Cardiac muscle cell (in vitro differentiated cells and primary cell): ENCODE results near the gene AVL9. TPM values are rescaled to one million over a fixed set of nuclear protein-coding genes. Genes with fewer than 3 reads are reported as not detected.
"Not testable (repeated sequence)": the region's sequence is repeated elsewhere in the genome, so short reads cannot be mapped to it uniquely, and the experiment has no call there.

ENCODE experiments used
- DNase-seq, 2 donors: peaks; one replicate each; pipeline versions ENCODE4 v3.0.0 to v3.0.0-alpha.2; 2010 to 2017; ENCODE audit warnings: low read depth in 1 of 2, low spot score in 1 of 2
- H3K27ac ChIP-seq: fragments of 200-600 bp; sonication (generic); 2 replicates; pipeline ENCODE4 v1.5.1; 2016
- H3K27me3 ChIP-seq: fragments of 200-600 bp; sonication (generic); 2 replicates; pipeline ENCODE4 v1.6.0; 2016; ENCODE audit warnings: control low read depth
- H3K36me3 ChIP-seq: fragments of 200-600 bp; sonication (generic); 2 replicates; pipeline ENCODE4 v1.5.1; 2016; ENCODE audit warnings: control low read depth
- H3K4me1 ChIP-seq: fragments of 200-600 bp; sonication (generic); 2 replicates; pipeline ENCODE4 v1.8.1; 2017; ENCODE audit warnings: low read depth, mild to moderate bottlenecking, mixed run types
- H3K4me3 ChIP-seq: fragments of 200-600 bp; sonication (generic); 2 replicates; pipeline ENCODE4 v1.5.1; 2016; ENCODE audit warnings: mild to moderate bottlenecking
- H3K9me3 ChIP-seq: fragments of 200-600 bp; sonication (generic); 2 replicates; pipeline ENCODE4 v1.5.1; 2017; ENCODE audit warnings: low read depth, mild to moderate bottlenecking, control low read depth
- polyA plus RNA-seq: library from polyadenylated mRNA; unstranded; fragments of >200 nt; fragmentation: Nextera tagmentation; extraction: Ambion mirVana; gene quantifications from 2 replicates; pipeline ENCODE4 v1.2.1, GENCODE V29; 2016
- total RNA-seq: library from RNA; depleted of rRNA; stranded (reverse); fragments of >200 nt; gene quantifications from 2 replicates; pipeline ENCODE4 v1.2.3, GENCODE V29; 2016
- TF ChIP-seq, protein P1 (sequence below): IDR thresholded peaks from 2 replicates; pipeline ENCODE4 v1.5.1; 2012; ENCODE audit warnings: low read depth, mild to moderate bottlenecking, low read length

AVL9 gene
- total and polyA plus RNA-seq, 2 experiments from 2014 or later: 12.7 to 19.9 TPM

DNA sequence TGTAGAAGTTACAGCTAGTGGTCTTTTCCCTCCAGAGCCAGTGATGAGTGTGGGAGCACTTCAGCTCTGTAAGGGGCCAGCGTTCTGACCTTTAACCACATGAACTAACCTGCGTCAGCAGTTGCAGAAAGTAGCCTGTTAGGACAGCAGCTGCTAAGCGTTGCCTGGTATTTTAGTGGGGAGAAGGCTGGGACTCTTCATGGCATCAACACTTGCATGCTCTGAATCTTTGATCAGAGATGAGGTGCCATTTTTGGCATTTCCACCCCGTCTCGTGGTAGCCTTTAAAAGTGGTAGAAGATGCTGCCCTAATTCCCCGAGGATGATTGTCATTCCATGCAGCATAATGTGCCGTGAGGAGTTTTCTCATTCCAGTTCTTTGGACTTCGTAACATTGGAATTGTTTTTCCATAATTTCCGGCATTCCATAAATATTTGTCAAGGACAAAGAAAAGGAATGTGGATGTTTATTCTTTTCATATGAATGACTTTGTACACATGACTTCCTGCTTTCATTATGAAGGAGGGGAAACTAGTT, 92.2 kb downstream of the AVL9 start:
- no peak overlapping the region for H3K4me3 ChIP-seq
- H3K27me3 ChIP-seq: no peaks in the 10 kb centered on the region
- TF ChIP-seq, protein P1, sequence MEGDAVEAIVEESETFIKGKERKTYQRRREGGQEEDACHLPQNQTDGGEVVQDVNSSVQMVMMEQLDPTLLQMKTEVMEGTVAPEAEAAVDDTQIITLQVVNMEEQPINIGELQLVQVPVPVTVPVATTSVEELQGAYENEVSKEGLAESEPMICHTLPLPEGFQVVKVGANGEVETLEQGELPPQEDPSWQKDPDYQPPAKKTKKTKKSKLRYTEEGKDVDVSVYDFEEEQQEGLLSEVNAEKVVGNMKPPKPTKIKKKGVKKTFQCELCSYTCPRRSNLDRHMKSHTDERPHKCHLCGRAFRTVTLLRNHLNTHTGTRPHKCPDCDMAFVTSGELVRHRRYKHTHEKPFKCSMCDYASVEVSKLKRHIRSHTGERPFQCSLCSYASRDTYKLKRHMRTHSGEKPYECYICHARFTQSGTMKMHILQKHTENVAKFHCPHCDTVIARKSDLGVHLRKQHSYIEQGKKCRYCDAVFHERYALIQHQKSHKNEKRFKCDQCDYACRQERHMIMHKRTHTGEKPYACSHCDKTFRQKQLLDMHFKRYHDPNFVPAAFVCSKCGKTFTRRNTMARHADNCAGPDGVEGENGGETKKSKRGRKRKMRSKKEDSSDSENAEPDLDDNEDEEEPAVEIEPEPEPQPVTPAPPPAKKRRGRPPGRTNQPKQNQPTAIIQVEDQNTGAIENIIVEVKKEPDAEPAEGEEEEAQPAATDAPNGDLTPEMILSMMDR: no peak
- H3K9me3 ChIP-seq: no peaks in the 10 kb centered on the region
- peaks cover 34% of the 10 kb centered on the region for H3K36me3 ChIP-seq
- H3K27ac ChIP-seq: peak overlapping the region; percentile 75
- peak; percentile 23 to 96 for DNase-seq
- H3K4me1 ChIP-seq: peaks cover 23% of the 10 kb centered on the region

DNA sequence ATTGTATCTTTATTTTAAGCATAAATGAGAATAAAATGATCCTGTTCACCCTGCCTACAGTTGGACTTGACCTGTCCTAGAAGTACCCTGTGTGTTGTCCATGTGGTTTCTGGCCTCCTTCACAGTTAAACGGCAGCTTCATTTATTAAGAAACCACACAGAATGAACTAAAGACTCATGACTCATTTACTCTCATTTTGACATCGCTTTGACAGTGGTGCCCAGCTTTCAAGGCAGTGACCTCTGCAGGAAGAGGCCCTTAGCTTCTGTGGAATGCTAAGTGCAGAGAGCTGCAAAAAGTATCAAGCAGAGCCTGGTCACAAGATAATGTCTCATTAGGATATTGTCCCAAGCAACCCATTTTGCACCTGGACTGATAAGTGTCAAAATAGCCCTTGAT, 93.4 kb downstream of the AVL9 start:
- no peaks in the 10 kb centered on the region for H3K27me3 ChIP-seq
- peak overlapping the region; percentile 75 for H3K27ac ChIP-seq
- no peaks in the 10 kb centered on the region for H3K9me3 ChIP-seq
- peak; percentile 62 to 88 for DNase-seq
- H3K4me3 ChIP-seq: no peak overlapping the region
- peaks cover 24% of the 10 kb centered on the region for H3K36me3 ChIP-seq
- TF ChIP-seq, protein P1: peak; percentile 28
- peaks cover 23% of the 10 kb centered on the region for H3K4me1 ChIP-seq

GRCh38 chr7:32591938-32592337, 96.6 kb downstream of the AVL9 start:
- TF ChIP-seq, protein P1: no peak
- H3K9me3 ChIP-seq: no peaks in the 10 kb centered on the region

GRCh38 chr7:32592701-32593100, 97.4 kb downstream of the AVL9 start:
- DNase-seq: no peak
- no peaks in the 10 kb centered on the region for H3K9me3 ChIP-seq
- H3K36me3 ChIP-seq: peaks cover 7% of the 10 kb centered on the region
- H3K27ac ChIP-seq: no peak overlapping the region
- H3K4me1 ChIP-seq: peaks cover 18% of the 10 kb centered on the region
- TF ChIP-seq, protein P1: no peak
- H3K4me3 ChIP-seq: no peak overlapping the region
- H3K27me3 ChIP-seq: no peaks in the 10 kb centered on the region

More at GRCh38 chr7:32591938-32592337, 96.6 kb downstream of the AVL9 start:
- Histone ChIP-seq H3K27ac (no peak overlapping the region), H3K4me3 (no peak overlapping the region), H3K27me3 (no peaks in the 10 kb centered on the region), H3K36me3 (peaks cover 3% of the 10 kb centered on the region), H3K4me1 (peaks cover 20% of the 10 kb centered on the region)
- DNase-seq: no peak

- Histone ChIP-seq H3K36me3 (peaks cover 8% of the 10 kb centered on the region), H3K9me3 (no peaks in the 10 kb centered on the region), H3K4me1 (no peaks in the 10 kb centered on the region), H3K27ac (no peak overlapping the region), H3K4me3 (no peak overlapping the region), H3K27me3 (no peaks in the 10 kb centered on the region)
- TF ChIP-seq, protein P1: no peak
- no peak for DNase-seq
Observed at GRCh38 chr7:32594965-32595490, 99.7 kb downstream of the AVL9 start.

GRCh38 chr7:32601196-32601595, 105.9 kb downstream of the AVL9 start:
- H3K36me3 ChIP-seq, H3K4me1 ChIP-seq, DNase-seq, H3K27ac ChIP-seq, H3K9me3 ChIP-seq, H3K27me3 ChIP-seq, H3K4me3 ChIP-seq: not testable (repeated sequence)
